ENCODE results near the gene PER2. TPM values are rescaled to one million over a fixed set of nuclear protein-coding genes. Genes with fewer than 3 reads are reported as not detected.

PER2 gene
- total and polyA plus RNA-seq, 2 donors (not counting 3 experiments of a cell fraction or from before 2014, with no cell fraction given): 0.86 to 3.8 TPM

- dilution Hi-C loops (cut with MboI; ENCODE audit: extremely low pct_ligation_motif_present, low sequenced_read_pairs): no loop called here
Observed at GRCh38 chr2:238277695-238278094, 10.7 kb downstream of the PER2 start.

More at GRCh38 chr2:238277695-238278094, 10.7 kb downstream of the PER2 start:
- BruUV-seq (replicated peaks): no TSS peak
- H4K20me1 ChIP-seq (replicated peaks; ENCODE audit: control insufficient read depth, extremely low read depth, insufficient read depth, low read length): no peaks in the 10 kb centered on the region
- no peaks in the 10 kb centered on the region for H3K79me2 ChIP-seq (ENCODE audit: control insufficient read depth, insufficient read depth, low read length)
- no peak overlapping the region for H2AFZ ChIP-seq (ENCODE audit: low read depth, low read length)
- H3K36me3 ChIP-seq (ENCODE audit: control insufficient read depth in 2 of 2, extremely low read depth in 1 of 2, insufficient read depth in 2 of 2, low read length in 2 of 2): peaks cover 0 to 2% of the 10 kb centered on the region in 2 experiments
- H3K27ac ChIP-seq (ENCODE audit: insufficient read depth, low read depth, low read length): no peak overlapping the region
- no peak for DNase-seq (ENCODE audit: low read depth, low spot score)
- H3K9ac ChIP-seq (replicated peaks; ENCODE audit: extremely low read depth, insufficient read depth, low read length): no peak overlapping the region
- no peaks in the 10 kb centered on the region for H3K27me3 ChIP-seq (ENCODE audit: control insufficient read depth in 2 of 2, insufficient read depth in 2 of 2, low read length in 2 of 2)
- ChIA-PET CTCF (no interaction called here), POLR2A (no interaction called here)
- H3K4me1 ChIP-seq (ENCODE audit: control insufficient read depth, extremely low read depth, insufficient read depth, low read length): no peaks in the 10 kb centered on the region
- no peak for FAIRE-seq
- intact Hi-C loops (cut with micrococcal nuclease): no loop called here
- no peak overlapping the region for H3K4me2 ChIP-seq (ENCODE audit: insufficient read depth, low read length)
- no peaks in the 10 kb centered on the region for H3K9me3 ChIP-seq (replicated peaks; ENCODE audit: control insufficient read depth, insufficient read depth, low read length)
- TF ChIP-seq CTCF (IDR thresholded peaks at IDR 0.05; ENCODE audit: extremely low read depth in 1 of 2, insufficient read depth in 1 of 2, low read depth in 1 of 2, low read length in 2 of 2): no peak
- no peak for TF ChIP-seq FOS (IDR thresholded peaks at IDR 0.05; ENCODE audit: borderline replicate concordance, insufficient read depth, low read length)
- TF ChIP-seq MYC (IDR thresholded peaks at IDR 0.05; ENCODE audit: low read depth, low read length): no peak
- TF ChIP-seq GATA2 (IDR thresholded peaks at IDR 0.05; ENCODE audit: insufficient read depth, insufficient read length, low read depth, low read length): no peak
- TF ChIP-seq MAX (IDR thresholded peaks at IDR 0.05; ENCODE audit: insufficient read depth, insufficient read length): no peak
- TF ChIP-seq POLR2A (IDR thresholded peaks at IDR 0.05; ENCODE audit: low read depth, low read length): no peak
- no peak for TF ChIP-seq JUN (IDR thresholded peaks at IDR 0.05; ENCODE audit: borderline replicate concordance, insufficient read depth, insufficient read length, low read depth)
- TF ChIP-seq EZH2 (IDR thresholded peaks at IDR 0.05; ENCODE audit: borderline replicate concordance, low read depth, low read length, severe bottlenecking): no peak
- no peak for TF ChIP-seq POLR2AphosphoS5 (IDR thresholded peaks at IDR 0.05; ENCODE audit: insufficient read depth, low read depth, low read length)
- no peaks in the 10 kb centered on the region for H3K9me1 ChIP-seq (replicated peaks; ENCODE audit: control insufficient read depth, extremely low read depth, insufficient read depth, low read length)
- no peak overlapping the region for H3K4me3 ChIP-seq (replicated peaks in 1 of 3; ENCODE audit: insufficient read depth in 1 of 3, low read depth in 1 of 3, low read length in 3 of 3)
